GM19395 (cell line): ENCODE data around the gene VSX2.

Source experiments
- ATAC-seq: cut with Tn5 transposase; IDR thresholded peaks from one replicate; pipeline ENCODE4 v1.9.1; 2021; ENCODE audit warnings: mild to moderate bottlenecking, moderate library complexity; ENCODE audit not compliant: unreplicated experiment

VSX2 gene

GRCh38 chr14:74220991-74221390 is 18.3 kb upstream of the VSX2 start:
- ATAC-seq, result no peak

- no peak for ATAC-seq
Observed at GRCh38 chr14:74221741-74222140, 17.5 kb upstream of the VSX2 start.

- ATAC-seq, result no peak
Observed at GRCh38 chr14:74223016-74223415, 16.2 kb upstream of the VSX2 start.

- ATAC-seq, result no peak
Observed at GRCh38 chr14:74231784-74232183, 7.5 kb upstream of the VSX2 start.

- no peak for ATAC-seq
Observed at GRCh38 chr14:74235017-74235416, 4.2 kb upstream of the VSX2 start.

GRCh38 chr14:74237441-74237840 is 1.8 kb upstream of the VSX2 start:
- ATAC-seq, result no peak

- ATAC-seq, result no peak
Observed at GRCh38 chr14:74239848-74240793, 872 bp downstream of the VSX2 start.

GRCh38 chr14:74240794-74241651 is 1.8 kb downstream of the VSX2 start:
- no peak for ATAC-seq

- ATAC-seq, result no peak
Observed at GRCh38 chr14:74241652-74242017, 2.4 kb downstream of the VSX2 start.

- ATAC-seq, result no peak
Observed at GRCh38 chr14:74242021-74242779, 3.0 kb downstream of the VSX2 start.

- no peak for ATAC-seq
Observed at GRCh38 chr14:74242780-74243042, 3.5 kb downstream of the VSX2 start.

- no peak for ATAC-seq
Observed at GRCh38 chr14:74243051-74243450, 3.8 kb downstream of the VSX2 start.

GRCh38 chr14:74244115-74244514 is 4.9 kb downstream of the VSX2 start:
- ATAC-seq, result no peak

- ATAC-seq, result no peak
Observed at GRCh38 chr14:74245292-74245691, 6.0 kb downstream of the VSX2 start.

GRCh38 chr14:74246542-74246941 is 7.3 kb downstream of the VSX2 start:
- ATAC-seq, result no peak

GRCh38 chr14:74248017-74248416 is 8.8 kb downstream of the VSX2 start:
- ATAC-seq, result no peak

- no peak for ATAC-seq
Observed at GRCh38 chr14:74249433-74250375, 10.5 kb downstream of the VSX2 start.

- ATAC-seq, result no peak
Observed at GRCh38 chr14:74255281-74255680, 16.0 kb downstream of the VSX2 start.

- ATAC-seq, result peak; percentile 68
Observed at GRCh38 chr14:74257078-74257940, 18.1 kb downstream of the VSX2 start.
